Measurements from ENCODE around the gene TMEM45A. TPM values are rescaled to one million over a fixed set of nuclear protein-coding genes. Genes with fewer than 3 reads are reported as not detected.
"Not testable (repeated sequence)": the region's sequence is repeated elsewhere in the genome, so short reads cannot be mapped to it uniquely, and the experiment has no call there.

Gene TMEM45A
- total RNA-seq: 1 to 10 TPM; 1.9 to 2.6 TPM

- ChIA-PET CTCF (no interaction called here), POLR2A (interaction anchor here (0.9 kb wide), 1 partner anchor 91 kb away, joined by 3 read pairs; the partner anchor contains the start of gene LNP1)
Observed at GRCh38 chr3:100492059-100493006, at the start of gene TMEM45A. TMEM45A (plus strand) TSS chr3:100492619; CDS start chr3:100555212, 62,593 bp downstream.

- ChIA-PET CTCF (interaction anchor here (1.4 kb wide), 1 partner anchor 19 kb away, joined by 3 read pairs; no protein-coding TSS in a partner anchor), POLR2A (no interaction called here)
Observed at GRCh38 chr3:100443690-100444089, 48.7 kb upstream of the TMEM45A start.

- CTCF ChIA-PET: not testable (repeated sequence)
Observed at GRCh38 chr3:100447067-100447466, 45.4 kb upstream of the TMEM45A start.

GRCh38 chr3:100448079-100448478 lies 44.3 kb upstream of the TMEM45A start:
- ChIA-PET CTCF (no interaction called here), POLR2A (no interaction called here)

More at GRCh38 chr3:100447067-100447466, 45.4 kb upstream of the TMEM45A start:
- POLR2A ChIA-PET: not testable (repeated sequence)

GRCh38 chr3:100449214-100449613 lies 43.2 kb upstream of the TMEM45A start:
- CTCF ChIA-PET: no interaction called here
- POLR2A ChIA-PET: no interaction called here

- POLR2A ChIA-PET: no interaction called here
- CTCF ChIA-PET: no interaction called here
Observed at GRCh38 chr3:100454677-100455076, 37.7 kb upstream of the TMEM45A start.

- ChIA-PET POLR2A (no interaction called here), CTCF (interaction anchor here (0.7 kb wide), 1 partner anchor 919 kb away, joined by 3 read pairs; no protein-coding TSS in a partner anchor)
Observed at GRCh38 chr3:100455841-100456550, 36.4 kb upstream of the TMEM45A start.

GRCh38 chr3:100456745-100457144 lies 35.7 kb upstream of the TMEM45A start:
- POLR2A ChIA-PET: no interaction called here

GRCh38 chr3:100457811-100458210 lies 34.6 kb upstream of the TMEM45A start:
- ChIA-PET POLR2A (no interaction called here), CTCF (no interaction called here)

More at GRCh38 chr3:100456745-100457144, 35.7 kb upstream of the TMEM45A start:
- CTCF ChIA-PET: no interaction called here

- ChIA-PET CTCF (no interaction called here), POLR2A (no interaction called here)
Observed at GRCh38 chr3:100458814-100459213, 33.6 kb upstream of the TMEM45A start.

GRCh38 chr3:100463002-100463401 lies 29.4 kb upstream of the TMEM45A start:
- CTCF ChIA-PET: interaction anchor here (0.5 to 2.6 kb wide), 15 partner anchors 19 to 975 kb away, joined by 3 to 21 read pairs (median 3); no protein-coding TSS in a partner anchor
- POLR2A ChIA-PET: no interaction called here

GRCh38 chr3:100463646-100464155 lies 28.7 kb upstream of the TMEM45A start:
- ChIA-PET CTCF (interaction anchor here (0.6 to 2.6 kb wide), 7 partner anchors 23 to 657 kb away, joined by 3 to 21 read pairs (median 3); no protein-coding TSS in a partner anchor), POLR2A (no interaction called here)

- ChIA-PET CTCF (interaction anchor here (1.2 kb wide), 1 partner anchor 124 kb away, joined by 3 read pairs; no protein-coding TSS in a partner anchor), POLR2A (no interaction called here)
Observed at GRCh38 chr3:100465892-100466777, 26.3 kb upstream of the TMEM45A start.

- CTCF ChIA-PET: no interaction called here
- POLR2A ChIA-PET: no interaction called here
Observed at GRCh38 chr3:100467133-100467532, 25.3 kb upstream of the TMEM45A start.

GRCh38 chr3:100468676-100469075 lies 23.7 kb upstream of the TMEM45A start:
- POLR2A ChIA-PET: no interaction called here
- CTCF ChIA-PET: interaction anchor here (1.7 kb wide), 1 partner anchor 121 kb away, joined by 5 read pairs; no protein-coding TSS in a partner anchor

GRCh38 chr3:100470951-100471350 lies 21.5 kb upstream of the TMEM45A start:
- CTCF ChIA-PET: interaction anchor here (0.6 kb wide), 1 partner anchor 78 kb away, joined by 3 read pairs; no protein-coding TSS in a partner anchor
- POLR2A ChIA-PET: no interaction called here

- POLR2A ChIA-PET: no interaction called here
- CTCF ChIA-PET: no interaction called here
Observed at GRCh38 chr3:100471444-100471843, 21.0 kb upstream of the TMEM45A start.

GRCh38 chr3:100477851-100478360 lies 14.5 kb upstream of the TMEM45A start:
- POLR2A ChIA-PET, CTCF ChIA-PET: not testable (repeated sequence)

GRCh38 chr3:100478521-100478920 lies 13.9 kb upstream of the TMEM45A start:
- CTCF ChIA-PET, POLR2A ChIA-PET: not testable (repeated sequence)

All from activated CD8-positive, alpha-beta memory T cell treated with anti-CD3 and anti-CD28 coated beads for 36 hours (primary cell).